ENCODE measurements around the gene FAM228B. TPM values are rescaled to one million over a fixed set of nuclear protein-coding genes. Genes with fewer than 3 reads are reported as not detected.

FAM228B gene
- total and polyA plus RNA-seq, 2 experiments from 2014 or later = 12.5 to 14.9 TPM

GRCh38 chr2:24200799-24201198 lies 77.5 kb downstream of the FAM228B start:
- Histone ChIP-seq H3K4me1 (ENCODE audit: insufficient read depth) (peaks cover 7% of the 10 kb centered on the region), H3K27me3 (no peaks in the 10 kb centered on the region), H3K4me3 (no peak overlapping the region), H3K79me2 (no peaks in the 10 kb centered on the region), H3K9me3 (ENCODE audit: low read depth) (no peaks in the 10 kb centered on the region), H2AFZ (no peak overlapping the region), H4K20me1 (ENCODE audit: insufficient read depth, poor library complexity, severe bottlenecking) (no peaks in the 10 kb centered on the region), H3K36me3 (replicated peaks; ENCODE audit: insufficient read depth, low read depth) (no peaks in the 10 kb centered on the region), H3K9me2 (replicated peaks; ENCODE audit: insufficient read depth) (no peaks in the 10 kb centered on the region), H3K4me2 (no peak overlapping the region), H3K27ac (no peak overlapping the region)
- no peak for DNase-seq (ENCODE audit: low spot score)
- TF ChIP-seq EZH2phosphoT487 (IDR thresholded peaks at IDR 0.05; ENCODE audit: low read depth, severe bottlenecking, unreplicated experiment) (no peak), EZH2 (IDR thresholded peaks at IDR 0.05; ENCODE audit: borderline replicate concordance) (no peak), CTCF (IDR thresholded peaks at IDR 0.05; ENCODE audit: poor library complexity) (no peak)
- 100% methylated on average over 3 of the region's 3 CpGs for WGBS (ENCODE audit: low lambda C conversion rate, missing lambda C conversion rate)

GRCh38 chr2:24203029-24203786 lies 79.9 kb downstream of the FAM228B start:
- no peaks in the 10 kb centered on the region for H3K9me3 ChIP-seq (ENCODE audit: low read depth)
- H3K27me3 ChIP-seq = no peaks in the 10 kb centered on the region
- H3K4me2 ChIP-seq = no peak overlapping the region
- TF ChIP-seq CTCF (IDR thresholded peaks at IDR 0.05; ENCODE audit: poor library complexity) (no peak), EZH2 (IDR thresholded peaks at IDR 0.05; ENCODE audit: borderline replicate concordance) (no peak), EZH2phosphoT487 (IDR thresholded peaks at IDR 0.05; ENCODE audit: low read depth, severe bottlenecking, unreplicated experiment) (no peak)
- no peaks in the 10 kb centered on the region for H4K20me1 ChIP-seq (ENCODE audit: insufficient read depth, poor library complexity, severe bottlenecking)
- H3K4me1 ChIP-seq (ENCODE audit: insufficient read depth) = peaks cover 7% of the 10 kb centered on the region
- H3K79me2 ChIP-seq = no peaks in the 10 kb centered on the region
- no peak overlapping the region for H3K27ac ChIP-seq
- WGBS (ENCODE audit: low lambda C conversion rate, missing lambda C conversion rate) = 77% methylated on average over 19 of the region's 19 CpGs
- no peak overlapping the region for H2AFZ ChIP-seq
- no peak for DNase-seq (ENCODE audit: low spot score)
- no peaks in the 10 kb centered on the region for H3K9me2 ChIP-seq (replicated peaks; ENCODE audit: insufficient read depth)
- no peaks in the 10 kb centered on the region for H3K36me3 ChIP-seq (replicated peaks; ENCODE audit: insufficient read depth, low read depth)
- H3K4me3 ChIP-seq = no peak overlapping the region

- no peaks in the 10 kb centered on the region for H3K9me3 ChIP-seq (ENCODE audit: low read depth)
- H3K4me3 ChIP-seq = no peak overlapping the region
- H3K36me3 ChIP-seq (replicated peaks; ENCODE audit: insufficient read depth, low read depth) = no peaks in the 10 kb centered on the region
- no peaks in the 10 kb centered on the region for H3K9me2 ChIP-seq (replicated peaks; ENCODE audit: insufficient read depth)
- H4K20me1 ChIP-seq (ENCODE audit: insufficient read depth, poor library complexity, severe bottlenecking) = no peaks in the 10 kb centered on the region
- no peak overlapping the region for H3K4me2 ChIP-seq
- no peak for DNase-seq (ENCODE audit: low spot score)
- no peak overlapping the region for H2AFZ ChIP-seq
- H3K27me3 ChIP-seq = no peaks in the 10 kb centered on the region
- 75% methylated on average over 5 of the region's 5 CpGs for WGBS (ENCODE audit: low lambda C conversion rate, missing lambda C conversion rate)
- H3K79me2 ChIP-seq = no peaks in the 10 kb centered on the region
- peaks cover 7% of the 10 kb centered on the region for H3K4me1 ChIP-seq (ENCODE audit: insufficient read depth)
- TF ChIP-seq CTCF (IDR thresholded peaks at IDR 0.05; ENCODE audit: poor library complexity) = no peak
- no peak for TF ChIP-seq EZH2 (IDR thresholded peaks at IDR 0.05; ENCODE audit: borderline replicate concordance)
- no peak for TF ChIP-seq EZH2phosphoT487 (IDR thresholded peaks at IDR 0.05; ENCODE audit: low read depth, severe bottlenecking, unreplicated experiment)
- H3K27ac ChIP-seq = no peak overlapping the region
Observed at GRCh38 chr2:24203787-24204150, 80.5 kb downstream of the FAM228B start.
